Measurements from ENCODE around the gene IGLL5. TPM values are rescaled to one million over a fixed set of nuclear protein-coding genes. Genes with fewer than 3 reads are reported as not detected.

Gene IGLL5
- total and polyA plus RNA-seq, 2 of the 13 experiments (the other 11 are each of a cell fraction or from before 2014, with no cell fraction given) = not detected

DNA sequence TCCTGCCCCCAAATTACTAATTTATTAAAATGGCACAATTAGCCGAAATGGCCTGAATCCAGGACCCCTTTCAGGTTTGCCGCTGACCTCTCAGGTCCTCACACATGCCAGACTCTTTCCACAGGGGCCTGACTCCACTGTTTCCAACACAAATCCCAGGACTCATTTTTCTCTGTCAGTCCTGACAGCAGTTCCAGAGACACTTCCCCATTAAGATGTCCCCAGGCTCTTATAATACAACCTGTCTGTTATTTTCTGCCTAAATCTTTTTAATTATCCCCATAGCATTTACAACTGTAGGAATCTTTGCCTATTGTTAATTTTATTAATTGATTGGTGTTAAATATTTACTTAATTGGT, 9.4 kb upstream of the IGLL5 start:
- H3K4me3 ChIP-seq (replicated peaks in 1 of 3; ENCODE audit: insufficient read depth in 1 of 3, low read depth in 2 of 3, low read length in 3 of 3) = no peak overlapping the region
- DNase-seq (ENCODE audit: low spot score) (no peak), FAIRE-seq (no peak), ATAC-seq (no peak)
- POLR2A ChIA-PET = no interaction called here
- H3K4me1 ChIP-seq (ENCODE audit: insufficient read depth, low read length) = no peaks in the 10 kb centered on the region
- H3K27me3 ChIP-seq (ENCODE audit: control insufficient read depth in 1 of 2, insufficient read depth in 2 of 2, low read length in 2 of 2) = peaks cover 2 to 16% of the 10 kb centered on the region in 2 experiments; a peak in 3 of 5 replicates
- in situ Hi-C loops (cut with HindIII; ENCODE audit: extremely low pct_ligation_motif_present, low pct_unique_long_range_greater_than_20kb) (no loop called here), intact Hi-C loops (cut with micrococcal nuclease; ENCODE audit: unreplicated experiment) (no loop called here)
- no peak overlapping the region for H3K9ac ChIP-seq (ENCODE audit: insufficient read depth, low read depth, low read length)
- WGBS (ENCODE audit: low lambda C conversion rate) = 0% methylated on average over 2 of the region's 2 CpGs
- no TSS peak for BruUV-seq (replicated peaks)
- H3K27ac ChIP-seq (ENCODE audit: extremely low read length, insufficient read depth, low read length) = no peak overlapping the region
- CTCF ChIA-PET (ENCODE audit: low intra/inter-chr PET ratio, low total read pairs) = interaction anchor here (1.2 to 2.0 kb wide), 4 partner anchors 19 to 68 kb away, joined by 3 to 13 read pairs (median 7); no protein-coding TSS in a partner anchor
- no peaks in the 10 kb centered on the region for H3K36me3 ChIP-seq (replicated peaks in 1 of 2; ENCODE audit: control insufficient read depth in 1 of 2, insufficient read depth in 2 of 2, low read length in 2 of 2)
- no peak overlapping the region for H2AFZ ChIP-seq (ENCODE audit: low read length)
- no peaks in the 10 kb centered on the region for H3K9me3 ChIP-seq (ENCODE audit: low read length)
- H3K79me2 ChIP-seq (ENCODE audit: insufficient read depth, low read length) = no peaks in the 10 kb centered on the region
- no peak for TF ChIP-seq HDAC1 (CRISPR knock-in tag; IDR thresholded peaks at IDR 0.05)
- no peaks in the 10 kb centered on the region for H4K20me1 ChIP-seq (ENCODE audit: insufficient read depth, low read length)
- H3K4me2 ChIP-seq (ENCODE audit: low read depth, low read length) = no peak overlapping the region

DNA sequence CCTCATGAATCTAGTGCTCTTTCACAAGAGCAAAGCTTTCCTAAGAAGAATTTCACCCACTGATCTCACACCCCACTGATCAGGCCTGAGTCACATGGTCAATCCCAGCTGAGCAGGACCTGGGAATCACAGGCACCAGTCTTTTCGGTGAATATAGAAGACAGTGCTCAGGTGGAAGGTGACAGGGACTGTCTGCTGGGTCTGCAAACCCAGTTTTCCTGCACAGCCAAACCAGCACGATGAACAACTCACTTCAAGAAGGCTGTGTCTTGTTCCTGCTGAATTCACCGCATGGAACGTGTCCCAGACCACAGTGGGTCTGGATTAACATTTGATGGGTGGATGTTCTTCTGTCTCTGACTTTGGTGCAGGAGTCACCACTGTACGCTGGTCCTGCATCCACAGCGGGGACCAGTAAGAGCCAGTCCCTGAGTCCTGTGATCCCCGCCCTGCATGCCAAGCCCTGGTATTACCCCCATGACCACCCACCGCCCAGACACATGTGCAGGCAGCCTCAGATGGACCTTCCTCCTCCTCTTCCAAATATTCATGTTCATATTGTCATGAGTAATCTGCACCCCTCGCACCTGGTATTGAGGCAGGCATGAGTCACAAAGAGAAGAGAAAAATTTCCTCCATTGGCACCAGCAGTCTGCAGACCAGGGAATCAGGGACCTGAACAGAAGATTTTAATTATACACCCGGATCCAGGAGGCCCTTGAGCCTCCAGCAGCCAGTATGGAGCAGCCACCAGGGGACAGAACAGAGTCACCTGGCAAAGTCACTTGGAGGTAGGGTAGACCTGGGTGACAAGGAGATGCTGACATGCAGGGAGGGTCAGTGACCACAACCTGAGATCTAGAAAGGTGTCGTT, 8.6 kb upstream of the IGLL5 start:
- FAIRE-seq = no peak

More for the DNA sequence above, 8.6 kb upstream of the IGLL5 start:
- H3K4me1 ChIP-seq (ENCODE audit: insufficient read depth, low read length) = no peaks in the 10 kb centered on the region
- H3K79me2 ChIP-seq (ENCODE audit: insufficient read depth, low read length) = no peaks in the 10 kb centered on the region
- WGBS (ENCODE audit: low lambda C conversion rate) = 0% methylated on average over 6 of the region's 11 CpGs
- no peak overlapping the region for H3K4me2 ChIP-seq (ENCODE audit: low read depth, low read length)
- intact Hi-C loops (cut with micrococcal nuclease; ENCODE audit: unreplicated experiment) = no loop called here
- H3K4me3 ChIP-seq (replicated peaks in 1 of 3; ENCODE audit: insufficient read depth in 1 of 3, low read depth in 2 of 3, low read length in 3 of 3) = no peak overlapping the region
- ChIA-PET POLR2A (no interaction called here), CTCF (ENCODE audit: low intra/inter-chr PET ratio, low total read pairs) (interaction anchor here (2.0 kb wide), 2 partner anchors 23 to 31 kb away, joined by 9 to 13 read pairs; no protein-coding TSS in a partner anchor)
- TF ChIP-seq ATF1 (CRISPR knock-in tag; IDR thresholded peaks at IDR 0.05) = no peak
- TF ChIP-seq, protein P1, sequence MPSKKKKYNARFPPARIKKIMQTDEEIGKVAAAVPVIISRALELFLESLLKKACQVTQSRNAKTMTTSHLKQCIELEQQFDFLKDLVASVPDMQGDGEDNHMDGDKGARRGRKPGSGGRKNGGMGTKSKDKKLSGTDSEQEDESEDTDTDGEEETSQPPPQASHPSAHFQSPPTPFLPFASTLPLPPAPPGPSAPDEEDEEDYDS (CRISPR knock-in tag; IDR thresholded peaks at IDR 0.05) = no peak
- TF ChIP-seq MATR3 (CRISPR knock-in tag; IDR thresholded peaks at IDR 0.05) = no peak
- TF ChIP-seq, protein P2, sequence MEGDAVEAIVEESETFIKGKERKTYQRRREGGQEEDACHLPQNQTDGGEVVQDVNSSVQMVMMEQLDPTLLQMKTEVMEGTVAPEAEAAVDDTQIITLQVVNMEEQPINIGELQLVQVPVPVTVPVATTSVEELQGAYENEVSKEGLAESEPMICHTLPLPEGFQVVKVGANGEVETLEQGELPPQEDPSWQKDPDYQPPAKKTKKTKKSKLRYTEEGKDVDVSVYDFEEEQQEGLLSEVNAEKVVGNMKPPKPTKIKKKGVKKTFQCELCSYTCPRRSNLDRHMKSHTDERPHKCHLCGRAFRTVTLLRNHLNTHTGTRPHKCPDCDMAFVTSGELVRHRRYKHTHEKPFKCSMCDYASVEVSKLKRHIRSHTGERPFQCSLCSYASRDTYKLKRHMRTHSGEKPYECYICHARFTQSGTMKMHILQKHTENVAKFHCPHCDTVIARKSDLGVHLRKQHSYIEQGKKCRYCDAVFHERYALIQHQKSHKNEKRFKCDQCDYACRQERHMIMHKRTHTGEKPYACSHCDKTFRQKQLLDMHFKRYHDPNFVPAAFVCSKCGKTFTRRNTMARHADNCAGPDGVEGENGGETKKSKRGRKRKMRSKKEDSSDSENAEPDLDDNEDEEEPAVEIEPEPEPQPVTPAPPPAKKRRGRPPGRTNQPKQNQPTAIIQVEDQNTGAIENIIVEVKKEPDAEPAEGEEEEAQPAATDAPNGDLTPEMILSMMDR (CRISPR knock-in tag; IDR thresholded peaks at IDR 0.05) = peak; percentile 16; the same call in 1 of the 2 replicates
- 0 out of 2 replicates have a peak, but pooled peaks have one; percentile 5 for TF ChIP-seq SMC3 (IDR thresholded peaks at IDR 0.05; ENCODE audit: low read length)
- H3K9me3 ChIP-seq (ENCODE audit: low read length) = no peaks in the 10 kb centered on the region
- no peak overlapping the region for H2AFZ ChIP-seq (ENCODE audit: low read length)
- H3K36me3 ChIP-seq (replicated peaks in 1 of 2; ENCODE audit: control insufficient read depth in 1 of 2, insufficient read depth in 2 of 2, low read length in 2 of 2) = no peaks in the 10 kb centered on the region
- no peak for DNase-seq (ENCODE audit: low spot score)
- ATAC-seq = no peak
- no peak overlapping the region for H3K27ac ChIP-seq (ENCODE audit: extremely low read length, insufficient read depth, low read length)
- no peak overlapping the region for H3K9ac ChIP-seq (ENCODE audit: insufficient read depth, low read depth, low read length)
- H3K27me3 ChIP-seq (ENCODE audit: control insufficient read depth in 1 of 2, insufficient read depth in 2 of 2, low read length in 2 of 2) = peaks cover 0 to 20% of the 10 kb centered on the region in 2 experiments; a peak in 3 of 5 replicates
- in situ Hi-C loops (cut with HindIII; ENCODE audit: extremely low pct_ligation_motif_present, low pct_unique_long_range_greater_than_20kb) = no loop called here
- no peaks in the 10 kb centered on the region for H4K20me1 ChIP-seq (ENCODE audit: insufficient read depth, low read length)
- no TSS peak for BruUV-seq (replicated peaks)
